22Rv1 (cell line): Measurements from ENCODE around the gene MAPT.

Experiments used
- ZFX ChIP-seq: fragments of 450-650 bp; IDR thresholded peaks from 2 replicates; pipeline ENCODE4 v1.6.1; 2017; ENCODE audit warnings: antibody characterized with exemption, borderline replicate concordance
- TF ChIP-seq, protein P1 (sequence below): fragments of 450-650 bp; IDR thresholded peaks from 2 replicates; pipeline ENCODE4 v1.5.1; 2017; ENCODE audit warnings: mild to moderate bottlenecking

DNA sequence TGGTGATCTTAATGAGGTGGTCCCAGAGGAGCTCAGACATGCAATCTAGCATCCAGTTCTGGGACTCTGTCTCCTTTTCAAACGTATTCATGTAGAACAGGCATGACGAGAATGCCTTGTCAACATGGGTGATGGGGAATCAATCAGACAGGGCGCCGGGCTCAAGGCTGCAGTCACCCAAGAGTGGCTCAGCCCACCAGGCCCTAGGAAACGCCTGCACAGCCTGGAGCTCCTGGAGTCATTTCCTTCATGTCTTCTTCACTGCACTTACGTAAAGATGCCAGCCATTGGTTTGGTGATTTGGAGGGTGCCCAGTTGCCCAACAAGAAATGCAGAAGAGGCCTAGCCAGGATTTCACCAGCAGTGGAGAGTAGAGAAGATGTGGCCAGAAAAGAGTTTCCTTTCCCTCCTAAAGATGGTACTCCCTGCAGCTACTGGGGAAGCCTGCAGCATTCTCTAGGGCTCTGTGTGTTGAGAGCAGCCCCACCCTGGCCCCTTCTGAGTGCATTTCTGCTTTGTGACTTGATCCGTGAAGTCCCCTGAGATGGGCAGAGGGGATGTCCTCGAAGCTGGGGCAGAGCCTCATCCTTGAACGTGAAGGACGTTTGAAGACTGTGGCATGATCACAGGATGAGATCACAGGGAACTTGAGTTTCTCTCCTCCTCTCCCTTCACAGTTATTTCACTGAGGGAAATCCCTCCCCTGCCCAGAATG, 80.7 kb downstream of the MAPT start:
- TF ChIP-seq, protein P1, sequence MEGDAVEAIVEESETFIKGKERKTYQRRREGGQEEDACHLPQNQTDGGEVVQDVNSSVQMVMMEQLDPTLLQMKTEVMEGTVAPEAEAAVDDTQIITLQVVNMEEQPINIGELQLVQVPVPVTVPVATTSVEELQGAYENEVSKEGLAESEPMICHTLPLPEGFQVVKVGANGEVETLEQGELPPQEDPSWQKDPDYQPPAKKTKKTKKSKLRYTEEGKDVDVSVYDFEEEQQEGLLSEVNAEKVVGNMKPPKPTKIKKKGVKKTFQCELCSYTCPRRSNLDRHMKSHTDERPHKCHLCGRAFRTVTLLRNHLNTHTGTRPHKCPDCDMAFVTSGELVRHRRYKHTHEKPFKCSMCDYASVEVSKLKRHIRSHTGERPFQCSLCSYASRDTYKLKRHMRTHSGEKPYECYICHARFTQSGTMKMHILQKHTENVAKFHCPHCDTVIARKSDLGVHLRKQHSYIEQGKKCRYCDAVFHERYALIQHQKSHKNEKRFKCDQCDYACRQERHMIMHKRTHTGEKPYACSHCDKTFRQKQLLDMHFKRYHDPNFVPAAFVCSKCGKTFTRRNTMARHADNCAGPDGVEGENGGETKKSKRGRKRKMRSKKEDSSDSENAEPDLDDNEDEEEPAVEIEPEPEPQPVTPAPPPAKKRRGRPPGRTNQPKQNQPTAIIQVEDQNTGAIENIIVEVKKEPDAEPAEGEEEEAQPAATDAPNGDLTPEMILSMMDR, result no peak
- no peak for TF ChIP-seq ZFX
